Measurements from ENCODE around the gene CADPS. TPM values are rescaled to one million over a fixed set of nuclear protein-coding genes. Genes with fewer than 3 reads are reported as not detected.

The CADPS gene
- total RNA-seq, 4 donors from 2014 or later: 1.0 to 8.1 (median 2.0) TPM

DNA sequence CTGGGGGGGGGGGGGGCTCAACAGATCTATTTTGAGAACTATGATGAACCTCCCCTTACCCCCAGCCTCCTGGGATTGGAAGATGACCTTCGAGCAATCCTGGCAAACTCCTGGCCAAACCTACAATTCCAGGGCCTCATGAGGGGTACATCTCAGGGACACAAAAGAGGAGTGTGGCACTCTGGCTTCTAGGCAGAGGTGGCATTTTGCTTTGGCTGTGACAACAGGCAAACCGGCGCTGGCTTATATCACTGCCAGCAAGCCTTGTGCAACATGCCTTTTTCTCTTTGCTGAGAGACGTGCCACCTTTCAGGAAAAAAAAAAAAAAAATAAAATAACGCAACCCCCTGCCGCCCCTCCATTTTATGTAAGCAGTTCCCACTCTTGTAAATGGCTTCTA, 470.1 kb downstream of the CADPS start:
- intact Hi-C loops (cut with DNase I): no loop called here
- H3K27ac ChIP-seq (replicated peaks in 1 of 4): no peak overlapping the region
- H3K9me3 ChIP-seq: no peaks in the 10 kb centered on the region
- TF ChIP-seq CTCF (IDR thresholded peaks at IDR 0.05): no peak
- TF ChIP-seq POLR2A (IDR thresholded peaks at IDR 0.05; ENCODE audit: low read depth): no peak
- no peak for TF ChIP-seq POLR2AphosphoS5 (IDR thresholded peaks at IDR 0.05)
- no peak for TF ChIP-seq EP300 (IDR thresholded peaks at IDR 0.05)
- no peaks in the 10 kb centered on the region for H3K4me1 ChIP-seq
- no peaks in the 10 kb centered on the region for H3K36me3 ChIP-seq
- WGBS: 85% methylated on average over 5 of the region's 6 CpGs
- DNase-seq (ENCODE audit: extremely low spot score): no peak
- H3K27me3 ChIP-seq: no peaks in the 10 kb centered on the region
- H3K4me3 ChIP-seq: no peak overlapping the region

DNA sequence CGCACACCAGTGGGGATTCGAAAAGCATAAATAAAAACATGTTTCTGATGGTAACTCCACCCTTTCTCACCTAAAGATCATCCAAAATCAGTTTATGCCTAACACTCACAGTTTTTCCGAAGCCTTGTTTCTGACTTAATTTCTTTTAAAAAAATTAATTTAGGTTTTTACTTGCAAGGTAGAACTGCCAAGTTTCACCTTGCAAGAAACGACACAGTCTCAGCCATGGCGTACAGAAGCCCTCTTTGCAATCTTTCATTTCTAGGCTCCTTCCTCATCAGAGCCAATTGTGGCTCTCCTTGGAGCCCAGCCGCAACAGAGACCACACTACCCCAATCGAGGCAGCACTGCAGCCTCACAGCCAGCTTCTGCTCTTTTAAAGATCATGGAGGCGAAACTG, 470.9 kb downstream of the CADPS start:
- DNase-seq (ENCODE audit: extremely low spot score): no peak
- Histone ChIP-seq H3K36me3 (no peaks in the 10 kb centered on the region), H3K27me3 (no peaks in the 10 kb centered on the region), H3K4me1 (no peaks in the 10 kb centered on the region), H3K9me3 (no peaks in the 10 kb centered on the region), H3K4me3 (no peak overlapping the region), H3K27ac (replicated peaks in 1 of 4) (no peak overlapping the region)
- WGBS: 79% methylated on average over 8 of the region's 8 CpGs
- intact Hi-C loops (cut with DNase I): no loop called here
- TF ChIP-seq EP300 (IDR thresholded peaks at IDR 0.05): no peak
- TF ChIP-seq CTCF (IDR thresholded peaks at IDR 0.05): no peak
- no peak for TF ChIP-seq POLR2AphosphoS5 (IDR thresholded peaks at IDR 0.05)
- no peak for TF ChIP-seq POLR2A (IDR thresholded peaks at IDR 0.05; ENCODE audit: low read depth)

- intact Hi-C loops (cut with DNase I): no loop called here
- TF ChIP-seq EP300 (IDR thresholded peaks at IDR 0.05) (no peak), CTCF (IDR thresholded peaks at IDR 0.05) (no peak), POLR2A (IDR thresholded peaks at IDR 0.05; ENCODE audit: low read depth) (no peak), POLR2AphosphoS5 (IDR thresholded peaks at IDR 0.05) (no peak)
Measured at GRCh38 chr3:62403765-62404164, 471.5 kb downstream of the CADPS start.

GRCh38 chr3:62392626-62393292, 482.5 kb downstream of the CADPS start:
- Histone ChIP-seq H3K27ac (replicated peaks in 1 of 4) (no peak overlapping the region), H3K9me3 (peaks cover 0 to 4% (median 0%) of the 10 kb centered on the region in 4 donors), H3K27me3 (no peaks in the 10 kb centered on the region), H3K36me3 (no peaks in the 10 kb centered on the region), H3K4me3 (no peak overlapping the region), H3K4me1 (no peaks in the 10 kb centered on the region)
- TF ChIP-seq EP300 (IDR thresholded peaks at IDR 0.05) (no peak), POLR2AphosphoS5 (IDR thresholded peaks at IDR 0.05) (no peak), POLR2A (IDR thresholded peaks at IDR 0.05; ENCODE audit: low read depth) (no peak), CTCF (IDR thresholded peaks at IDR 0.05) (no peak)
- 59% methylated on average over 5 of the region's 5 CpGs for WGBS
- DNase-seq (ENCODE audit: extremely low spot score): no peak
- intact Hi-C loops (cut with DNase I): no loop called here

More at GRCh38 chr3:62403765-62404164, 471.5 kb downstream of the CADPS start:
- no peak for DNase-seq (ENCODE audit: extremely low spot score)
- 77% methylated on average over 3 of the region's 3 CpGs for WGBS
- Histone ChIP-seq H3K27me3 (no peaks in the 10 kb centered on the region), H3K27ac (replicated peaks in 1 of 4) (no peak overlapping the region), H3K9me3 (no peaks in the 10 kb centered on the region), H3K36me3 (no peaks in the 10 kb centered on the region), H3K4me1 (no peaks in the 10 kb centered on the region), H3K4me3 (no peak overlapping the region)

- Histone ChIP-seq H3K27me3 (peaks cover 0 to 7% (median 0%) of the 10 kb centered on the region in 4 donors), H3K36me3 (no peaks in the 10 kb centered on the region), H3K9me3 (peaks cover 0 to 4% (median 0%) of the 10 kb centered on the region in 4 donors), H3K4me1 (no peaks in the 10 kb centered on the region), H3K27ac (replicated peaks in 1 of 4) (no peak overlapping the region), H3K4me3 (no peak overlapping the region)
- no peak for DNase-seq (ENCODE audit: extremely low spot score)
- TF ChIP-seq EP300 (IDR thresholded peaks at IDR 0.05) (no peak), POLR2A (IDR thresholded peaks at IDR 0.05; ENCODE audit: low read depth) (no peak), POLR2AphosphoS5 (IDR thresholded peaks at IDR 0.05) (no peak), CTCF (IDR thresholded peaks at IDR 0.05) (no peak)
- intact Hi-C loops (cut with DNase I): no loop called here
- WGBS: 82% methylated on average over 3 of the region's 3 CpGs
Measured at GRCh38 chr3:62387251-62387650, 488.0 kb downstream of the CADPS start.
